Measurements from ENCODE around the gene HOXD10. TPM values are rescaled to one million over a fixed set of nuclear protein-coding genes. Genes with fewer than 3 reads are reported as not detected.

Gene HOXD10
- total and polyA plus RNA-seq, 2 donors from 2014 or later, result 28.2 to 35.4 TPM

GRCh38 chr2:176101842-176102241 is 14.7 kb upstream of the HOXD10 start:
- H3K27ac ChIP-seq (ENCODE audit: low read depth in 2 of 2, low read length in 2 of 2), result no peak overlapping the region
- TF ChIP-seq CTCF (IDR thresholded peaks at IDR 0.05; ENCODE audit: borderline replicate concordance, extremely low read depth, insufficient read depth), result no peak
- H3K9me3 ChIP-seq (ENCODE audit: control insufficient read depth in 2 of 3, insufficient read depth in 1 of 3, low read length in 3 of 3), result no peaks in the 10 kb centered on the region
- peaks cover 0 to 11% (median under 1%) of the 10 kb centered on the region in 3 donors for H3K4me1 ChIP-seq (ENCODE audit: control insufficient read depth in 2 of 3, insufficient read depth in 2 of 3, low read depth in 1 of 3, low read length in 3 of 3)
- no peaks in the 10 kb centered on the region for H3K36me3 ChIP-seq (ENCODE audit: control insufficient read depth in 2 of 3, insufficient read depth in 3 of 3, low read length in 3 of 3)
- peak in 2 of 5 donors; percentile 30 to 57 for DNase-seq
- intact Hi-C loops (cut with DNase I), result no loop called here
- peaks cover 42% of the 10 kb centered on the region for H3K27me3 ChIP-seq (ENCODE audit: control insufficient read depth, insufficient read depth, low read length)
- H3K4me3 ChIP-seq (ENCODE audit: low read length in 3 of 3), result no peak overlapping the region
- FAIRE-seq, result no peak
- H3K9ac ChIP-seq (ENCODE audit: low read length in 3 of 3), result no peak overlapping the region

GRCh38 chr2:176102309-176102866 is 14.2 kb upstream of the HOXD10 start:
- Histone ChIP-seq H3K4me3 (ENCODE audit: low read length in 3 of 3) (no peak overlapping the region), H3K36me3 (ENCODE audit: control insufficient read depth in 2 of 3, insufficient read depth in 3 of 3, low read length in 3 of 3) (no peaks in the 10 kb centered on the region), H3K9me3 (ENCODE audit: control insufficient read depth in 2 of 3, insufficient read depth in 1 of 3, low read length in 3 of 3) (no peaks in the 10 kb centered on the region), H3K27ac (ENCODE audit: low read depth in 2 of 2, low read length in 2 of 2) (no peak overlapping the region), H3K4me1 (ENCODE audit: control insufficient read depth in 2 of 3, insufficient read depth in 2 of 3, low read depth in 1 of 3, low read length in 3 of 3) (peaks cover 0 to 8% (median 0%) of the 10 kb centered on the region in 3 donors), H3K9ac (ENCODE audit: low read length in 3 of 3) (no peak overlapping the region), H3K27me3 (ENCODE audit: control insufficient read depth, insufficient read depth, low read length) (peaks cover 36% of the 10 kb centered on the region)
- DNase-seq (no peak), FAIRE-seq (no peak)
- intact Hi-C loops (cut with DNase I), result no loop called here
- no peak for TF ChIP-seq CTCF (IDR thresholded peaks at IDR 0.05; ENCODE audit: borderline replicate concordance, extremely low read depth, insufficient read depth)

- Histone ChIP-seq H3K4me1 (ENCODE audit: control insufficient read depth in 2 of 3, insufficient read depth in 2 of 3, low read depth in 1 of 3, low read length in 3 of 3) (peaks cover 0 to 7% (median 0%) of the 10 kb centered on the region in 3 donors), H3K4me3 (ENCODE audit: low read length in 3 of 3) (peak overlapping the region in 1 of 3 donors; percentile 7), H3K36me3 (ENCODE audit: control insufficient read depth in 2 of 3, insufficient read depth in 3 of 3, low read length in 3 of 3) (no peaks in the 10 kb centered on the region), H3K9me3 (ENCODE audit: control insufficient read depth in 2 of 3, insufficient read depth in 1 of 3, low read length in 3 of 3) (no peaks in the 10 kb centered on the region), H3K27ac (ENCODE audit: low read depth in 2 of 2, low read length in 2 of 2) (no peak overlapping the region), H3K27me3 (ENCODE audit: control insufficient read depth, insufficient read depth, low read length) (peaks cover 30% of the 10 kb centered on the region), H3K9ac (ENCODE audit: low read length in 3 of 3) (no peak overlapping the region)
- intact Hi-C loops (cut with DNase I), result no loop called here
- TF ChIP-seq CTCF (IDR thresholded peaks at IDR 0.05; ENCODE audit: borderline replicate concordance, extremely low read depth, insufficient read depth), result no peak
- FAIRE-seq (no peak), DNase-seq (peak in 2 of 5 donors; percentile 47 to 58)
Measured at GRCh38 chr2:176103194-176103593, 13.4 kb upstream of the HOXD10 start.

Measured in kidney (tissue), 14 donors.